ENCODE data around the gene SLA2. TPM values are rescaled to one million over a fixed set of nuclear protein-coding genes. Genes with fewer than 3 reads are reported as not detected.

The SLA2 gene
- total and polyA plus RNA-seq, 5 donors from 2014 or later = 11.9 to 39.4 (median 16.3) TPM

- DNase-seq (no peak), ATAC-seq (ENCODE audit: low read depth in 2 of 2) (no peak)
- no peaks in the 10 kb centered on the region for H3K27me3 Mint-ChIP-seq
- peaks cover 14% of the 10 kb centered on the region for H3K36me3 Mint-ChIP-seq
- H3K4me3 Mint-ChIP-seq = peak overlapping the region in 2 of 4 donors; percentile 31 to 85
- peaks cover 7 to 60% (median 43%) of the 10 kb centered on the region in 4 donors for H3K4me1 Mint-ChIP-seq
- Histone ChIP-seq H3K9me3 (ENCODE audit: control insufficient read depth in 2 of 2, low read length in 2 of 2) (no peaks in the 10 kb centered on the region), H3K27ac (ENCODE audit: insufficient read depth, low read length, poor library complexity, severe bottlenecking) (peak overlapping the region; percentile 85), H3K4me3 (ENCODE audit: low read depth, low read length) (no peak overlapping the region), H3K36me3 (ENCODE audit: control insufficient read depth, insufficient read depth, low read length) (peaks cover 7% of the 10 kb centered on the region), H3K4me1 (ENCODE audit: control insufficient read depth, insufficient read depth, low read length, poor library complexity, severe bottlenecking) (peaks cover 46% of the 10 kb centered on the region), H3K27me3 (ENCODE audit: control insufficient read depth, insufficient read depth, low read length) (no peaks in the 10 kb centered on the region)
- H3K27ac Mint-ChIP-seq = peak overlapping the region; percentile 83 to 93 (median 92)
- H3K9me3 Mint-ChIP-seq = no peaks in the 10 kb centered on the region
These were observed 52.6 kb downstream of the SLA2 start for GRCh38 chr20:36593347-36593929.

- Mint-ChIP-seq H3K4me1 (peaks cover 7 to 66% (median 45%) of the 10 kb centered on the region in 4 donors), H3K9me3 (no peaks in the 10 kb centered on the region), H3K4me3 (peak overlapping the region; percentile 52 to 94 (median 69)), H3K36me3 (peaks cover 18% of the 10 kb centered on the region), H3K27ac (peak overlapping the region; percentile 83 to 93 (median 92)), H3K27me3 (no peaks in the 10 kb centered on the region)
- DNase-seq = peak; percentile 53 to 87 (median 62)
- peak overlapping the region; percentile 57 for H3K4me3 ChIP-seq (ENCODE audit: low read depth, low read length)
- H3K9me3 ChIP-seq (ENCODE audit: control insufficient read depth in 2 of 2, low read length in 2 of 2) = no peaks in the 10 kb centered on the region
- H3K36me3 ChIP-seq (ENCODE audit: control insufficient read depth, insufficient read depth, low read length) = peaks cover 7% of the 10 kb centered on the region
- H3K27me3 ChIP-seq (ENCODE audit: control insufficient read depth, insufficient read depth, low read length) = no peaks in the 10 kb centered on the region
- H3K27ac ChIP-seq (ENCODE audit: insufficient read depth, low read length, poor library complexity, severe bottlenecking) = peak overlapping the region; percentile 73
- ATAC-seq (ENCODE audit: low read depth in 2 of 2) = peak; percentile 74
- H3K4me1 ChIP-seq (ENCODE audit: control insufficient read depth, insufficient read depth, low read length, poor library complexity, severe bottlenecking) = peaks cover 53% of the 10 kb centered on the region
These were observed 53.9 kb downstream of the SLA2 start for GRCh38 chr20:36591854-36592641.

GRCh38 chr20:36591281-36591680 is 54.7 kb downstream of the SLA2 start:
- H3K9me3 Mint-ChIP-seq = no peaks in the 10 kb centered on the region
- peak overlapping the region in 2 of 4 donors; percentile 21 to 65 for H3K4me3 Mint-ChIP-seq
- ATAC-seq (ENCODE audit: low read depth in 2 of 2) (no peak), DNase-seq (no peak)
- H3K36me3 Mint-ChIP-seq = peaks cover 18% of the 10 kb centered on the region
- peak overlapping the region; percentile 83 to 93 (median 92) for H3K27ac Mint-ChIP-seq
- H3K27me3 ChIP-seq (ENCODE audit: control insufficient read depth, insufficient read depth, low read length) = no peaks in the 10 kb centered on the region
- H3K27me3 Mint-ChIP-seq = no peaks in the 10 kb centered on the region
- no peak overlapping the region for H3K27ac ChIP-seq (ENCODE audit: insufficient read depth, low read length, poor library complexity, severe bottlenecking)
- H3K36me3 ChIP-seq (ENCODE audit: control insufficient read depth, insufficient read depth, low read length) = peaks cover 7% of the 10 kb centered on the region
- H3K4me1 Mint-ChIP-seq = peaks cover 7 to 72% (median 48%) of the 10 kb centered on the region in 4 donors
- no peaks in the 10 kb centered on the region for H3K9me3 ChIP-seq (ENCODE audit: control insufficient read depth in 2 of 2, low read length in 2 of 2)
- H3K4me3 ChIP-seq (ENCODE audit: low read depth, low read length) = no peak overlapping the region
- peaks cover 53% of the 10 kb centered on the region for H3K4me1 ChIP-seq (ENCODE audit: control insufficient read depth, insufficient read depth, low read length, poor library complexity, severe bottlenecking)

DNA sequence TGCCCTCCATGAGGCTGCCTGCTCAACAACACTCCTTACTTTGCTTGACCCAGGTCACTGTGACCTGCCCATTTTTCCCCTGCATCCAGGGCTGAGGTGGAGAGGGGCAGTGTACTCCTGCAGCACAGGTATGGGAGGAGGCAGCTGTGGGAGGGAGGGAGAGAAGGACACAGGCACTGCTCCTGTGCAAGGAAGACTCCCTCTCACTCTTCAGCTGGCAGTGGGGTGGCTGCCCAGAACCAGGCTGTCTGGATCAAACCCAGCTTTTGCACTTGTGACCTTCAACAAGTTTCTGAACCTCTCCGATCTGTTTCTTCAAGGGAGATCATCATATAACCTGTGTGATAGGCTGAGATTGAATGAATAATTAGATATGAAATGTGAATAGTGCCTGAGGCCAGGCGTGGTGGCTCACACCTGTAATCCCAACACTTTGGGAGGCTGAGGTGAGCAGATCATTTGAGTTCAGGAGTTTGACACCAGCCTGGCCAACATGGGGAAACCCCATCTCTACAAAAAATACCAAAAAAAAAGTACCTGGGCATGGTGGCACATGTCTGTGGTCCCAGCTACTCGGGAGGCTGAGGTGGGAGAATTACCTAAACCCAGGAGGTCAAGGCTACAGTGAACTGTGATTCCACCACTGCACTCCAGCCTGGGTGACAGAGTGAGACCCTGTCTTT is 58.5 kb downstream of the SLA2 start:
- no peaks in the 10 kb centered on the region for H3K27me3 Mint-ChIP-seq
- H3K9me3 Mint-ChIP-seq = no peaks in the 10 kb centered on the region
- Histone ChIP-seq H3K27me3 (ENCODE audit: control insufficient read depth, insufficient read depth, low read length) (no peaks in the 10 kb centered on the region), H3K9me3 (ENCODE audit: control insufficient read depth in 2 of 2, low read length in 2 of 2) (no peaks in the 10 kb centered on the region), H3K4me3 (ENCODE audit: low read depth, low read length) (no peak overlapping the region), H3K27ac (ENCODE audit: insufficient read depth, low read length, poor library complexity, severe bottlenecking) (peak overlapping the region; percentile 33), H3K36me3 (ENCODE audit: control insufficient read depth, insufficient read depth, low read length) (peaks cover 7% of the 10 kb centered on the region), H3K4me1 (ENCODE audit: control insufficient read depth, insufficient read depth, low read length, poor library complexity, severe bottlenecking) (peaks cover 20% of the 10 kb centered on the region)
- H3K27ac Mint-ChIP-seq = peak overlapping the region; percentile 60 to 70 (median 68)
- H3K4me1 Mint-ChIP-seq = peaks cover 7 to 46% (median 31%) of the 10 kb centered on the region in 4 donors
- DNase-seq (no peak), ATAC-seq (ENCODE audit: low read depth in 2 of 2) (no peak)
- H3K4me3 Mint-ChIP-seq = no peak overlapping the region
- H3K36me3 Mint-ChIP-seq = peaks cover 22% of the 10 kb centered on the region

DNA sequence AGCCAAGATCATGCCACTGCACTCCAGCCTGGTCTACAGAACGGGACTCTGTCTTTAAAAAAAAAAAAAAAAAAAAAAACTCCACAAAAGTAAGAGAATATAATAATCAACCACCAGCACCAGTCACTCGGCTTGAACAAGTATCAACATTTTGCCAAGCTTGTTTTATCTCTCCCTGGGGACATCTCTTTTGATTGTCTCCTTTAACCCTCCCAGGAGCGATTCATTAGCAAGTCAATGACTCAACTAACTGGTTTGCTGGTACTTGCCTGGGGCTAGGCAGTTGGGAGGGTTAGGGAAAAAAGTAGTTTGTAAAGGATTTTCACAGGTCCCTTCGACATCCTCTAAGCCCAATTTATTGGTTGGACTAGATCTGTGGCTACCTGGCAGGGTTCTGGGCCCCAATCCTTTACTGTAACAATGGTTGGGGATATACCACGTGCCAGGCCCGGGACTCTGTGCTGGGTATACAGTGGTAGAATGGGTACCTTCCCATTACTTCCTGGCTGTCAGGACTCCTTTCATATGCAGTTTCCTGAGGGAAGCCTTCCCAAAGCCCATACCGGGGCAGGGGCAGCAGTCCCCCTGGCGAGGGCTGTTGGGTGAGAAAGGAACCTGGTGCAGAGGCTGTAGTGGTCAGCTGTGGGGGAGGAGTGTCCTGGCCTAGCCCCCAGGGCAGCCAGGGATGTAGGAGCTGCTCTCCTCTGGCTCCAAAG is 60.4 kb downstream of the SLA2 start:
- H3K27me3 Mint-ChIP-seq = no peaks in the 10 kb centered on the region
- ATAC-seq (ENCODE audit: low read depth in 2 of 2) (no peak), DNase-seq (no peak)
- H3K36me3 Mint-ChIP-seq = peaks cover 19% of the 10 kb centered on the region
- no peaks in the 10 kb centered on the region for H3K9me3 ChIP-seq (ENCODE audit: control insufficient read depth in 2 of 2, low read length in 2 of 2)
- no peak overlapping the region for H3K27ac ChIP-seq (ENCODE audit: insufficient read depth, low read length, poor library complexity, severe bottlenecking)
- no peaks in the 10 kb centered on the region for H3K27me3 ChIP-seq (ENCODE audit: control insufficient read depth, insufficient read depth, low read length)
- no peak overlapping the region for H3K4me3 Mint-ChIP-seq
- peaks cover 7% of the 10 kb centered on the region for H3K4me1 ChIP-seq (ENCODE audit: control insufficient read depth, insufficient read depth, low read length, poor library complexity, severe bottlenecking)
- peaks cover 5 to 38% (median 25%) of the 10 kb centered on the region in 4 donors for H3K4me1 Mint-ChIP-seq
- H3K4me3 ChIP-seq (ENCODE audit: low read depth, low read length) = no peak overlapping the region
- H3K36me3 ChIP-seq (ENCODE audit: control insufficient read depth, insufficient read depth, low read length) = peaks cover 8% of the 10 kb centered on the region
- no peaks in the 10 kb centered on the region for H3K9me3 Mint-ChIP-seq
- H3K27ac Mint-ChIP-seq = no peak overlapping the region

DNA sequence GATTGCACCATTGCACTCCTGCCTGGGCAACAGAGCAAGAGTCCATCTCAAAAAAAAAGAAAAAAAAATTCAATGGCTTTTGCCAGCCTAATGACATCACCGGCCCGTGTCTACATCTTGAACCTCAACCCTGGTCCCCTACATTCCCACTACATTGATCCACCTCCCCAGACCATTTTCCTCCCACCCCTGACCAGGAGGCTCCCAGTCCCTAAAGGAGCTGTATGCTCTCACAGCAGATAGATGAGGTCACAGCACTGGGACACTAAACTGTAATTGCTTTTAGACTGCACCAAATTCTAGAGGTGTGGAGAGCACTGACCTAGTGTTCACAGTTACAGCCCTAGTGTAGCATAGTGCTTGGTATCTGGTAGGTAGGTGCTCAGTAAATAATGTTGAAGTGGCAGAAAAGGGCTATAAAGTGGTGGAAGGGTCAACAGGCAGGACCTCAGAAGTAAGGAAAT is 61.9 kb downstream of the SLA2 start:
- Mint-ChIP-seq H3K36me3 (peaks cover 27% of the 10 kb centered on the region), H3K4me1 (peaks cover 5 to 39% (median 29%) of the 10 kb centered on the region in 4 donors), H3K9me3 (no peaks in the 10 kb centered on the region)

DNA sequence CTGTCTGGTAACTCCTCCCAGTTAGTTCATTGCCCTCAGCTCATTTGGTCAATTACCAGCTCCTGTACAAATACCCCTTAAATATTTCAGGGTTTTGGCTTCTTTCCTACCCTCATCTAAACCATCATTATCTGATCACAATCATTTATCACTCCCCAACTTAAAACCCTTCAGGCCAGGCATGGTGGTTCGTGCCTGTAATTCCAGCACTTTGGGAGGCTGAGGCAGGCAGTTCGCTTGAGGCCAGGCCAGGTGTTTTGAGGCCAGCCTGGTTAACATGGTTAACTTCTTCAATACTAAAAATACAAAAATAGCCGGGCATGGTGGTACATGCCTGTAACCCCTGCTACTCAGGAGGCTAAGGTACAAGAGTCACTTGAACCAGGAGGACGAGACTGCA is 63.2 kb downstream of the SLA2 start:
- Histone ChIP-seq H3K9me3 (ENCODE audit: control insufficient read depth in 2 of 2, low read length in 2 of 2) (no peaks in the 10 kb centered on the region), H3K4me3 (ENCODE audit: low read depth, low read length) (no peak overlapping the region), H3K4me1 (ENCODE audit: control insufficient read depth, insufficient read depth, low read length, poor library complexity, severe bottlenecking) (peaks cover 3% of the 10 kb centered on the region), H3K27me3 (ENCODE audit: control insufficient read depth, insufficient read depth, low read length) (no peaks in the 10 kb centered on the region), H3K36me3 (ENCODE audit: control insufficient read depth, insufficient read depth, low read length) (peaks cover 32% of the 10 kb centered on the region), H3K27ac (ENCODE audit: insufficient read depth, low read length, poor library complexity, severe bottlenecking) (peak overlapping the region; percentile 57)
- H3K27me3 Mint-ChIP-seq = no peaks in the 10 kb centered on the region
- H3K4me3 Mint-ChIP-seq = peak overlapping the region in 3 of 4 donors; percentile 22 to 63 (median 25)
- H3K27ac Mint-ChIP-seq = peak overlapping the region; percentile 84 to 88 (median 87)
- no peak for ATAC-seq (ENCODE audit: low read depth in 2 of 2)
- no peak for DNase-seq
- H3K9me3 Mint-ChIP-seq = no peaks in the 10 kb centered on the region
- H3K36me3 Mint-ChIP-seq = peaks cover 25% of the 10 kb centered on the region
- H3K4me1 Mint-ChIP-seq = peaks cover 5 to 42% (median 25%) of the 10 kb centered on the region in 4 donors

More for the DNA sequence above, 61.9 kb downstream of the SLA2 start:
- H3K27me3 Mint-ChIP-seq = no peaks in the 10 kb centered on the region
- peak overlapping the region in 2 of 3 donors; percentile 8 to 31 for H3K27ac Mint-ChIP-seq
- H3K4me3 Mint-ChIP-seq = no peak overlapping the region
- Histone ChIP-seq H3K4me3 (ENCODE audit: low read depth, low read length) (no peak overlapping the region), H3K9me3 (ENCODE audit: control insufficient read depth in 2 of 2, low read length in 2 of 2) (no peaks in the 10 kb centered on the region), H3K4me1 (ENCODE audit: control insufficient read depth, insufficient read depth, low read length, poor library complexity, severe bottlenecking) (peaks cover 7% of the 10 kb centered on the region), H3K27ac (ENCODE audit: insufficient read depth, low read length, poor library complexity, severe bottlenecking) (no peak overlapping the region), H3K36me3 (ENCODE audit: control insufficient read depth, insufficient read depth, low read length) (peaks cover 21% of the 10 kb centered on the region), H3K27me3 (ENCODE audit: control insufficient read depth, insufficient read depth, low read length) (no peaks in the 10 kb centered on the region)
- DNase-seq (no peak), ATAC-seq (ENCODE audit: low read depth in 2 of 2) (no peak)

All from CD4-positive, CD25-positive, alpha-beta regulatory T cell (primary cell).